Measurements from ENCODE around the gene RETSAT.

DNA sequence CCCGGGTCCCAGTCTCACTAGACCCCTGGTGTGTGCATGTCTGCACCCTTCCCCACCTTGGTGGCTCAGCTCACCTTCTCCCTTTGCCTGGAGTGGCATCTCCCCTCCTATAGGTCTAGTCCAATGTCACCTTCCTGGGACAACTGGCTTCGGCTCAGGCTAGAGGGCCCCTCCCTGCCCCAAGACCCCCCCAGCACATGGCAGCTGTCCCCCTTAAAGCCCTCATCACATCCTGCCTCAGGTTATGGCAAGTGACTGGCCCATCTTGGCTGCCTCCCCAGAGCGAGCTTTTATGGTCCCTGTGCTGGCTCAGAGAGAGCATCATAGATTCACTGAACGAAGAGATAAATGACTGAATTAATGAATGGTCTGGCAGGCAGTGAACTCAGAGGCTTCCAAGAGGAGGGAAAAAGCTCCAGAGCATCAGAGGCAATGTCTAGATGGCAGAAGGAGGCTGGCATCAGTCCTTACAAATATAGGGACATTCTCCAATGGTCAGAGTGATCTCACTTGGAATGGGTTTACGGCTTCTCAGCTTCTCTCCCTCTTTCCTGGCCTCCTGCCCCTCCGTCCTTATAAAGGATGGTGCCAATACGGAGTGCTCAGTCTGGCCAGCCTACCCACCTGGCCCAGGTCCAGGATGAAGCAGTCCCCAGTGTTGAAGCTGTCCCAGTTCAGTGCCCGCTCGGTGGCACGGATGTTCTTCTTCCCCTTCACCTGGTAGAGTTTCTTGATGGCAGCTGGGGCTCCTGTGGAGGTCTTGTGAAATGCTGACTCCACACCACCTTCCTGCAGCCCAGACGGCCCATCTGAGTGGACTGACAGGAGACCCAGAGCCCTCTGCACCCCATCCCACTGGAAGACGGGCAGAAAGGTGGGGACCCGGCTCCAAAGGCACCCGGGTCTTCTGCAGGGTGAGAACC is 46.5 kb upstream of the RETSAT start:
- TF ChIP-seq, protein P1, sequence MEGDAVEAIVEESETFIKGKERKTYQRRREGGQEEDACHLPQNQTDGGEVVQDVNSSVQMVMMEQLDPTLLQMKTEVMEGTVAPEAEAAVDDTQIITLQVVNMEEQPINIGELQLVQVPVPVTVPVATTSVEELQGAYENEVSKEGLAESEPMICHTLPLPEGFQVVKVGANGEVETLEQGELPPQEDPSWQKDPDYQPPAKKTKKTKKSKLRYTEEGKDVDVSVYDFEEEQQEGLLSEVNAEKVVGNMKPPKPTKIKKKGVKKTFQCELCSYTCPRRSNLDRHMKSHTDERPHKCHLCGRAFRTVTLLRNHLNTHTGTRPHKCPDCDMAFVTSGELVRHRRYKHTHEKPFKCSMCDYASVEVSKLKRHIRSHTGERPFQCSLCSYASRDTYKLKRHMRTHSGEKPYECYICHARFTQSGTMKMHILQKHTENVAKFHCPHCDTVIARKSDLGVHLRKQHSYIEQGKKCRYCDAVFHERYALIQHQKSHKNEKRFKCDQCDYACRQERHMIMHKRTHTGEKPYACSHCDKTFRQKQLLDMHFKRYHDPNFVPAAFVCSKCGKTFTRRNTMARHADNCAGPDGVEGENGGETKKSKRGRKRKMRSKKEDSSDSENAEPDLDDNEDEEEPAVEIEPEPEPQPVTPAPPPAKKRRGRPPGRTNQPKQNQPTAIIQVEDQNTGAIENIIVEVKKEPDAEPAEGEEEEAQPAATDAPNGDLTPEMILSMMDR (IDR thresholded peaks at IDR 0.05; ENCODE audit: low read depth, low read length) = no peak
- TF ChIP-seq EZH2phosphoT487 (IDR thresholded peaks at IDR 0.05; ENCODE audit: low read depth) = no peak

All from OCI-LY3 (cell line).